K562 (cell line): ENCODE data around the gene IPO11. TPM values are rescaled to one million over a fixed set of nuclear protein-coding genes. Genes with fewer than 3 reads are reported as not detected.

ENCODE experiments used
- ATAC-seq: fragments of 200-7000 bp; cut with Tn5 transposase; 3 replicates; pipeline ENCODE4 v1.9.1; 2020; ENCODE audit warnings: moderate library complexity
- BruUV-seq: library from RNA; stranded (reverse); fragments of 400-500 nt; replicated peaks from 2 replicates; lab custom pipeline; 2021; lab: Mats Ljungman, UMichigan
- CTCF ChIA-PET: fragments of 300-600 bp; formaldehyde crosslinking; extraction: SDS; loops from one replicate; lab custom pipeline; 2021; ENCODE audit warnings: low intra/inter-chr PET ratio; lab: Yijun Ruan, JAX
- POLR2A ChIA-PET: fragments of 300-600, 350-650 bp; sonication (Branson Sonifier 250); formaldehyde crosslinking; extraction: SDS; loops from one replicate; lab custom pipeline; 2021; ENCODE audit warnings: antibody characterized with exemption, inconsistent platforms; lab: Yijun Ruan, JAX
- DNase-seq, 4 experiments: peaks; one replicate each; pipeline versions ENCODE4 v3.0.0 to v3.0.0-alpha.2; 2011 to 2018; ENCODE audit warnings: low spot score in 3 of 4, mixed read lengths in 3 of 4; ENCODE audit errors: extremely low read depth in 1 of 4
- FAIRE-seq: peaks from 2 replicates; lab custom pipeline; 2011; peaks lifted over from hg19 to GRCh38; lab: Jason Lieb, UNC
- H2AFZ ChIP-seq: 2 replicates; pipeline ENCODE4 v1.6.0; 2011; ENCODE audit warnings: low read depth, low read length, control low read depth, inconsistent platforms
- H3K27ac ChIP-seq: fragments of 200-600 bp; 3 replicates; pipeline ENCODE4 v1.8.0; 2011; ENCODE audit warnings: low read depth, mild to moderate bottlenecking, control low read depth, inconsistent platforms, low read length, moderate library complexity, mixed read lengths; ENCODE audit errors: extremely low read depth
- H3K27me3 ChIP-seq, 2 experiments: fragments of 300-600 bp in 1 of 2; 2 replicates in 1 of 2; 3 replicates in 1 of 2; pipeline versions ENCODE4 v1.6.0 to v1.8.0; 2011; ENCODE audit warnings: inconsistent platforms in 2 of 2, low read length in 2 of 2, mild to moderate bottlenecking in 1 of 2, mixed read lengths in 1 of 2, moderate library complexity in 1 of 2; ENCODE audit not compliant: control insufficient read depth in 2 of 2, insufficient read depth in 2 of 2
- H3K36me3 ChIP-seq: fragments of 300-600 bp; 3 replicates; pipeline ENCODE4 v1.8.0; 2011; ENCODE audit warnings: mild to moderate bottlenecking, low read length, inconsistent platforms; ENCODE audit not compliant: control insufficient read depth, insufficient read depth
- H3K4me1 ChIP-seq, 2 experiments: fragments of 200-600 bp in 1 of 2; replicated peaks in 1 of 2; 2 replicates in 1 of 2; 3 replicates in 1 of 2; pipeline versions ENCODE4 v1.5.1 to v1.8.0; 2011; ENCODE audit warnings: inconsistent platforms in 2 of 2, low read length in 2 of 2, mild to moderate bottlenecking in 1 of 2, mixed read lengths in 1 of 2, moderate library complexity in 1 of 2; ENCODE audit not compliant: control insufficient read depth in 2 of 2, insufficient read depth in 2 of 2
- H3K4me2 ChIP-seq: 2 replicates; pipeline ENCODE4 v1.6.1; 2011; ENCODE audit warnings: low read length, control low read depth, inconsistent platforms, mixed read lengths; ENCODE audit not compliant: insufficient read depth
- H3K4me3 ChIP-seq: fragments of 200-600 bp; sonication (generic), shearing (Covaris generic); 2 replicates; pipeline ENCODE4 v1.5.1; 2016; ENCODE audit warnings: control low read depth, inconsistent platforms
- H3K79me2 ChIP-seq: fragments of 200-600 bp; 3 replicates; pipeline ENCODE4 v1.8.0; 2011; ENCODE audit warnings: low read length, inconsistent platforms; ENCODE audit not compliant: control insufficient read depth, insufficient read depth
- H3K9ac ChIP-seq, 2 experiments: 2 replicates each; pipeline versions ENCODE4 v1.6.0 to v1.6.1; 2011; ENCODE audit warnings: low read depth in 2 of 2, low read length in 2 of 2, control low read depth in 1 of 2, inconsistent platforms in 1 of 2, mild to moderate bottlenecking in 1 of 2, mixed read lengths in 1 of 2; ENCODE audit not compliant: insufficient read depth in 1 of 2
- H3K9me1 ChIP-seq: one replicate; pipeline ENCODE4 v1.6.0; 2011; ENCODE audit warnings: inconsistent platforms, mild to moderate bottlenecking, low read length, moderate library complexity; ENCODE audit not compliant: control insufficient read depth, insufficient read depth
- H3K9me3 ChIP-seq: replicated peaks from 2 replicates; pipeline ENCODE4 v1.5.1; 2011; ENCODE audit warnings: low read depth, low read length, inconsistent platforms; ENCODE audit not compliant: control insufficient read depth, insufficient read depth
- H4K20me1 ChIP-seq: replicated peaks from 2 replicates; pipeline ENCODE4 v1.6.1; 2011; ENCODE audit warnings: low read length, inconsistent platforms, mixed read lengths; ENCODE audit not compliant: control insufficient read depth, insufficient read depth
- ASH1L ChIP-seq: fragments of 450-650 bp; IDR thresholded peaks from 2 replicates; pipeline ENCODE4 v1.6.1; 2018; ENCODE audit warnings: borderline replicate concordance, mild to moderate bottlenecking, low read depth; ENCODE audit not compliant: partially characterized antibody
- ESRRB ChIP-seq: fragments of 250-450 bp; sonication (Bioruptor Pico); IDR thresholded peaks from 2 replicates; pipeline ENCODE4 v1.5.0; 2020; ENCODE audit warnings: mild to moderate bottlenecking, moderate library complexity, borderline replicate concordance
- HDAC3 ChIP-seq: fragments of 450-650 bp; IDR thresholded peaks from 2 replicates; pipeline ENCODE4 v1.6.1; 2018; ENCODE audit warnings: borderline replicate concordance, mild to moderate bottlenecking, moderate library complexity; ENCODE audit not compliant: partially characterized antibody
- PYGO2 ChIP-seq: fragments of 450-650 bp; IDR thresholded peaks from 2 replicates; pipeline ENCODE4 v1.6.1; 2016; ENCODE audit warnings: mild to moderate bottlenecking, missing genetic modification characterization, moderate library complexity, missing compliant biosample characterization
- SP2 ChIP-seq: IDR thresholded peaks from 2 replicates; pipeline ENCODE4 v1.6.1; 2011; ENCODE audit warnings: mild to moderate bottlenecking, low read depth, low read length, moderate library complexity; ENCODE audit not compliant: poor library complexity, severe bottlenecking; ENCODE audit errors: extremely low read depth
- TAL1 ChIP-seq: fragments of 450-650 bp; IDR thresholded peaks from 2 replicates; pipeline ENCODE4 v1.6.1; 2016; ENCODE audit warnings: mild to moderate bottlenecking
- TEAD2 ChIP-seq: fragments of 450-650 bp; IDR thresholded peaks from 2 replicates; pipeline ENCODE4 v1.6.1; 2016; ENCODE audit warnings: missing genetic modification characterization, control low read depth, missing compliant biosample characterization
- TRIM24 ChIP-seq, 2 experiments: fragments of 450-650 bp; IDR thresholded peaks; 2 replicates each; pipeline ENCODE4 v1.6.1; 2016
- XRCC5 ChIP-seq: fragments of 200-400 bp; formaldehyde crosslinking; IDR thresholded peaks from 2 replicates; pipeline ENCODE4 v1.6.1; 2017; ENCODE audit warnings: low read depth, mild to moderate bottlenecking, low read length
- ZEB2 ChIP-seq: fragments of 450-650 bp; IDR thresholded peaks from 2 replicates; pipeline ENCODE4 v1.6.1; 2016
- ZFP30 ChIP-seq: fragments of 250-450 bp; sonication (Bioruptor Pico); IDR thresholded peaks from 2 replicates; pipeline ENCODE4 v1.8.0; 2022; ENCODE audit warnings: moderate library complexity, mild to moderate bottlenecking, inconsistent platforms, borderline replicate concordance
- ZNF165 ChIP-seq: fragments of 250-450 bp; sonication (Bioruptor Pico); IDR thresholded peaks from 2 replicates; pipeline ENCODE4 v1.4.0; 2020; ENCODE audit warnings: borderline replicate concordance
- ZNF274 ChIP-seq: IDR thresholded peaks from 2 replicates; pipeline ENCODE4 v1.6.1; 2011; ENCODE audit warnings: low read depth, mild to moderate bottlenecking, low read length, moderate library complexity, borderline replicate concordance
- ZNF436 ChIP-seq: fragments of 250-450, 450-650 bp; sonication (Bioruptor Pico); formaldehyde crosslinking; IDR thresholded peaks from 2 replicates; pipeline ENCODE4 v1.7.0; 2020; ENCODE audit warnings: mild to moderate bottlenecking
- ZNF561 ChIP-seq: fragments of 450-650 bp; formaldehyde crosslinking; conservative IDR thresholded peaks from 2 replicates; pipeline ENCODE4 v1.4.0; 2020; ENCODE audit warnings: mild to moderate bottlenecking, moderate library complexity
- ZNF644 ChIP-seq: fragments of 200-800 bp; sonication (Bioruptor generic); IDR thresholded peaks from 2 replicates; pipeline ENCODE4 v1.6.1; 2016; ENCODE audit warnings: low read depth, missing genetic modification characterization, missing compliant biosample characterization
- WGBS: fragments of 100-300 bp; shearing (Covaris generic); methylation state at CpG from one replicate; pipeline ENCODE4 v1.1.6; 2016; ENCODE audit warnings: low coverage, mixed read lengths; ENCODE audit not compliant: insufficient coverage; ENCODE audit errors: missing lambda C conversion rate; 5-methylcytosine and 5-hydroxymethylcytosine counted together
- in situ Hi-C: fragments of 300-500 bp; cut with MboI; formaldehyde crosslinking; loops from 4 replicates; pipeline ENCODE4 v1.15.0; 2018; ENCODE audit warnings: inconsistent platforms, mixed read lengths
- intact Hi-C: fragments of 100-400 bp; cut with micrococcal nuclease; formaldehyde crosslinking; loops from 2 replicates; pipeline ENCODE4 v1.14.2; 2022
- polyA plus RNA-seq, 8 experiments: library from polyadenylated mRNA; depleted of rRNA in 4 of 8; stranded (reverse) in 5 of 8; unstranded in 3 of 8; fragments of >200 nt; fragmentation: Nextera tagmentation in 2 of 8; fragmentation: Illumina TruSeq in 1 of 8; extraction: Ambion mirVana in 2 of 8; extraction: Trizol in 1 of 8; gene quantifications; 2 replicates each; pipeline versions ENCODE4 v1.2.1 to v1.2.3, GENCODE V29; 2011 to 2014; ENCODE audit warnings: inconsistent platforms in 1 of 8, missing spikeins in 1 of 8
- total RNA-seq, 7 experiments: library from RNA; depleted of rRNA in 6 of 7; stranded (reverse); fragments of >200 nt in 6 of 7; fragmentation: Illumina TruSeq in 2 of 7; extraction: Trizol in 2 of 7; gene quantifications; 2 replicates each; pipeline versions ENCODE4 v1.2.1 to v1.2.3, GENCODE V29; 2011 to 2021; ENCODE audit warnings: low replicate concordance in 1 of 7
- TF ChIP-seq, protein P1 (sequence below): sonication (generic); IDR thresholded peaks from 2 replicates; pipeline ENCODE4 v1.6.1; 2016

The IPO11 gene
- total and polyA plus RNA-seq, 9 of the 15 experiments (the other 6 are each of a cell fraction or from before 2014, with no cell fraction given), result 38.7 to 96.0 (median 70.9) TPM

- peaks cover 50% of the 10 kb centered on the region; the same call in 2 of the 3 replicates for H3K36me3 ChIP-seq
- H3K9ac ChIP-seq, result no peak overlapping the region
- intact Hi-C loops, result no loop called here
- no peak for DNase-seq
- BruUV-seq, result no TSS peak
- no peak for TF ChIP-seq ESRRB (CRISPR knock-in tag)
- no peak for TF ChIP-seq XRCC5
- no peak for TF ChIP-seq PYGO2 (tag)
- TF ChIP-seq, protein P1, sequence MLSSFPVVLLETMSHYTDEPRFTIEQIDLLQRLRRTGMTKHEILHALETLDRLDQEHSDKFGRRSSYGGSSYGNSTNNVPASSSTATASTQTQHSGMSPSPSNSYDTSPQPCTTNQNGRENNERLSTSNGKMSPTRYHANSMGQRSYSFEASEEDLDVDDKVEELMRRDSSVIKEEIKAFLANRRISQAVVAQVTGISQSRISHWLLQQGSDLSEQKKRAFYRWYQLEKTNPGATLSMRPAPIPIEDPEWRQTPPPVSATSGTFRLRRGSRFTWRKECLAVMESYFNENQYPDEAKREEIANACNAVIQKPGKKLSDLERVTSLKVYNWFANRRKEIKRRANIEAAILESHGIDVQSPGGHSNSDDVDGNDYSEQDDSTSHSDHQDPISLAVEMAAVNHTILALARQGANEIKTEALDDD, result no peak
- TF ChIP-seq ZNF436, result no peak
- no peak for TF ChIP-seq ZNF274
- no peak for TF ChIP-seq SP2
- no peak for TF ChIP-seq ZFP30 (CRISPR knock-in tag)
- no peak for TF ChIP-seq TEAD2 (tag)
- TF ChIP-seq HDAC3, result no peak
- no peak for TF ChIP-seq ZEB2
- TF ChIP-seq ASH1L, result no peak
- TF ChIP-seq TAL1, result no peak
- TF ChIP-seq TRIM24 (IDR thresholded peaks at IDR 0.05), result no peak
- TF ChIP-seq ZNF561 (CRISPR knock-in tag), result no peak
- TF ChIP-seq ZNF644 (tag), result no peak
- TF ChIP-seq ZNF165 (CRISPR knock-in tag), result no peak
- TF ChIP-seq, all 486 proteins: peak for 0
- CTCF ChIA-PET, result no interaction called here
- H3K4me3 ChIP-seq, result no peak overlapping the region
- H2AFZ ChIP-seq, result no peak overlapping the region
- no peaks in the 10 kb centered on the region for H3K79me2 ChIP-seq
- no peaks in the 10 kb centered on the region for H4K20me1 ChIP-seq
- in situ Hi-C loops, result no loop called here
- H3K27ac ChIP-seq, result no peak overlapping the region
- H3K27me3 ChIP-seq, result no peaks in the 10 kb centered on the region
- H3K4me2 ChIP-seq, result no peak overlapping the region
- FAIRE-seq (no peak), ATAC-seq (no peak)
- H3K4me1 ChIP-seq, result no peaks in the 10 kb centered on the region
- 100% methylated on average over 1 of the region's 1 CpG for whole genome bisulfite sequencing
- no peaks in the 10 kb centered on the region for H3K9me3 ChIP-seq
- H3K9me1 ChIP-seq, result no peaks in the 10 kb centered on the region
- POLR2A ChIA-PET, result no interaction called here
These were observed 148.2 kb downstream of the IPO11 start for GRCh38 chr5:62560786-62561185.
